ENCODE measurements around the gene TMEM117.

The TMEM117 gene

DNA sequence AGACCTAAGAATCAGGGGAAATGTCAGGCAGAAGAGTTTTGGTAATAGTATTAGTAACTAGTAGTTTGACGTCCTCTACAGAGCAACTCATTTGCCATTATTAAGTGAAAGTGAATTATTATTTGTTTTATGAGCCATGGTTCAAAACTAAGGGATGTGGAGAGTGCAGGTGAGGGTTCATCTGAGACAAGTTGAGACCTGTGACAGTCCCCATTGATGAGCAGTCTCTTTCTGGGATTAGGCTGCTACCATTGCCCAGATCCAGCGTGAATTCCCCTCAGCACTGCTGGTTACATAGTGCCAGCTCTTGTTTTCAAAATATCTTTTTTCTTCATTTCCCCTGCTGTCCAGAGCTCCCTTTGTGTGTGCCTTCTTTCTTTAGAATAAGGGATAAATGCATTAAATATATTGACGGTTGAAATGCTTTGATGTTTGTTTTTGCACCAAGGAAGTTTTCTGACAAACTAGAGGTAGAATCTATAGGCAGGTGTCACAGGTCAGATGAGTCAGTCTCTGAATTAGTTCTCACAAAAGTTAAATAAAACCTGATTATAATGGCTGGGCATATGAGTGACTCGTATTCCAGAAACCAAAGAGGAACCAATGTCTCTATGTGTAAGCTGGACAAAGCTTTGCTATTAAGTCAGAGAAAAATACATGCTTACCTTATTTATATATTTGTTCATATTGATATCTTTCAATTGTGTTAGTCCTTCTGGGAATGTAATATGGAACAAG lies 381.4 kb downstream of the TMEM117 start:
- Histone ChIP-seq H2BK15ac (ENCODE audit: low read length) (no peak overlapping the region), H3K18ac (ENCODE audit: low read length) (no peak overlapping the region), H2BK5ac (ENCODE audit: low read length) (no peak overlapping the region), H3K23ac (ENCODE audit: low read depth, low read length, poor library complexity) (no peak overlapping the region), H2AFZ (ENCODE audit: low read length) (peak overlapping the region; percentile 42), H3K9me3 (replicated peaks in 1 of 2; ENCODE audit: control insufficient read depth in 2 of 2, insufficient read depth in 1 of 2, low read depth in 1 of 2, low read length in 2 of 2) (no peaks in the 10 kb centered on the region), H3K79me1 (ENCODE audit: low read depth, low read length) (no peaks in the 10 kb centered on the region), H3K14ac (ENCODE audit: low read length) (no peak overlapping the region), H3K27me3 (ENCODE audit: control insufficient read depth in 3 of 3, insufficient read depth in 3 of 3, low read depth in 1 of 3, low read length in 3 of 3) (no peaks in the 10 kb centered on the region), H3K4me1 (ENCODE audit: control insufficient read depth in 2 of 2, insufficient read depth in 1 of 2, low read depth in 1 of 2, low read length in 2 of 2) (peaks cover 0 to 3% of the 10 kb centered on the region in 2 donors), H2AK5ac (ENCODE audit: low read depth, low read length) (no peak overlapping the region), H4K8ac (ENCODE audit: low read depth, low read length) (no peak overlapping the region), H3K4me2 (ENCODE audit: insufficient read depth, low read length, poor library complexity, severe bottlenecking) (no peak overlapping the region), H3K9ac (ENCODE audit: low read depth, low read length, poor library complexity) (no peak overlapping the region), H2BK12ac (ENCODE audit: low read length) (no peak overlapping the region), H3K36me3 (replicated peaks in 1 of 2; ENCODE audit: control insufficient read depth in 2 of 2, insufficient read depth in 2 of 2, low read length in 2 of 2) (no peaks in the 10 kb centered on the region), H3K4me3 (ENCODE audit: low read length in 2 of 2) (no peak overlapping the region), H3K4ac (ENCODE audit: low read length) (no peak overlapping the region), H3K27ac (replicated peaks; ENCODE audit: low read length) (no peak overlapping the region), H4K91ac (ENCODE audit: low read depth, low read length, poor library complexity) (no peak overlapping the region), H2BK120ac (ENCODE audit: low read depth, low read length) (no peak overlapping the region)
- no CpG with 5 or more reads among the region's 4 CpGs for WGBS, 2 donors (ENCODE audit: extremely low coverage in 2 of 2, insufficient read length in 2 of 2, insufficient replicate concordance in 1 of 2)
- no peak for DNase-seq (ENCODE audit: low spot score)

DNA sequence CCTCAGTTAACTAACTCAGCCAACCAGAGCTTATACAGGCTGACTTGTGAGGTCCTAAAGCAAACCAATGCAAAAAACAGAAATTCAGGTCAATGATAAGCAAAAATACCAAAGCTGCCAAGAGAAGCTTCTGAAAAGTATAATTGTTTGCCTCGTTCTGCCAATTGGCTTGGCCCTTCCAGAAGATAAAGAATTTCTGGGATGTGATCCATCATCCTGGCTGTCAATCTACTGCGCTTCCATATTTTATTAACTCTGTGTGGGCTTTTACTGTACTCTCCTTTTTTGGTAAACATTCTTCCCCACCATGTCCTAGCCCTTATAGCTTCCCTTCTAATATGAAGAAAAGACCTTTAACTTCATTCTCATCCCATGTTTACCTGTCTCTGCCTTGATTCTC lies 387.9 kb downstream of the TMEM117 start:
- Histone ChIP-seq H3K4me1 (ENCODE audit: control insufficient read depth in 2 of 2, insufficient read depth in 1 of 2, low read depth in 1 of 2, low read length in 2 of 2) (no peaks in the 10 kb centered on the region), H2BK5ac (ENCODE audit: low read length) (no peak overlapping the region), H3K4me3 (ENCODE audit: low read length in 2 of 2) (no peak overlapping the region), H3K4me2 (ENCODE audit: insufficient read depth, low read length, poor library complexity, severe bottlenecking) (no peak overlapping the region), H3K4ac (ENCODE audit: low read length) (no peak overlapping the region), H2BK12ac (ENCODE audit: low read length) (no peak overlapping the region), H2BK120ac (ENCODE audit: low read depth, low read length) (no peak overlapping the region), H3K9me3 (replicated peaks in 1 of 2; ENCODE audit: control insufficient read depth in 2 of 2, insufficient read depth in 1 of 2, low read depth in 1 of 2, low read length in 2 of 2) (no peaks in the 10 kb centered on the region), H3K79me1 (ENCODE audit: low read depth, low read length) (no peaks in the 10 kb centered on the region), H4K8ac (ENCODE audit: low read depth, low read length) (no peak overlapping the region), H2BK15ac (ENCODE audit: low read length) (no peak overlapping the region), H3K27me3 (ENCODE audit: control insufficient read depth in 3 of 3, insufficient read depth in 3 of 3, low read depth in 1 of 3, low read length in 3 of 3) (no peaks in the 10 kb centered on the region), H3K9ac (ENCODE audit: low read depth, low read length, poor library complexity) (no peak overlapping the region), H3K36me3 (replicated peaks in 1 of 2; ENCODE audit: control insufficient read depth in 2 of 2, insufficient read depth in 2 of 2, low read length in 2 of 2) (no peaks in the 10 kb centered on the region), H3K27ac (replicated peaks; ENCODE audit: low read length) (no peak overlapping the region), H4K91ac (ENCODE audit: low read depth, low read length, poor library complexity) (no peak overlapping the region), H2AK5ac (ENCODE audit: low read depth, low read length) (no peak overlapping the region), H2AFZ (ENCODE audit: low read length) (no peak overlapping the region), H3K18ac (ENCODE audit: low read length) (no peak overlapping the region), H3K23ac (ENCODE audit: low read depth, low read length, poor library complexity) (no peak overlapping the region), H3K14ac (ENCODE audit: low read length) (no peak overlapping the region)
- DNase-seq (ENCODE audit: low spot score), result no peak
- WGBS, 2 donors (ENCODE audit: extremely low coverage in 2 of 2, insufficient read length in 2 of 2, insufficient replicate concordance in 1 of 2), result no CpG with 5 or more reads among the region's 2 CpGs

DNA sequence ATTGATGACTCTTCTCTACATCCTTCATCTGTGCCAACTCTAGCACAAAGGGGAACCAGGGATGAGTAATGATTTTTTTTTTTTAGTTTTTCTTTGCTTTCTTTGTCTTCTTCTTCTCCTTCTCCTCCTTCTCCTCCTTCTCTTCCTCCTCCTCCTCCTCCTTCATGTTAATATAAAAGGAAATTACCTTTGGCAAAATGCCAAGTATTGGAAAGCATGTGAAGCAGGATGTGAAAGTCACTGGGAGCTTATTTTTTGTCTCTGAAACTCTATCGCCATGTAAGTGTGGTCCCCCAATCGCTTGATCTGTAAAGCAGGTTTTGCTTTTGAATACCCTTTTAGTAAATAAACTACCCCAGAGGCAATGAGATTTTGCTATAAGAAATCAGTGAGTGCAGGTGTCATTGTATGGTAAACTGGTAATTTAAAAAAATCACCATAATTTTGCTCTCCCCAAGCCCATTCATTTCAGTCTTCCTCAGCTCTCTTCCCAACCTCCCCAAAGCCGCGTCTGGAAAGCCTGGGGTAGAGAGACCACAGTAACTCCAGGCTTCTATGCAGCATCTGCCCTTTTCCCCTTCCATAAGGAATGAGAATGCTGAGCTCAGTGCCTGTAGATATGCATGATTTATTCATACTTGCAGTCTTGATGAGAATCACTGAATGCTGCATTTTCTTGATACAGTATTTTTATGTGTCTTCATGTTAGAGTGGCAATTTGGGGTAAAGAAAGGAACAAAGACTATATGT lies 388.7 kb downstream of the TMEM117 start:
- no CpG with 5 or more reads among the region's 4 CpGs for WGBS, 2 donors (ENCODE audit: extremely low coverage in 2 of 2, insufficient read length in 2 of 2, insufficient replicate concordance in 1 of 2)
- Histone ChIP-seq H2BK120ac (ENCODE audit: low read depth, low read length) (no peak overlapping the region), H3K4ac (ENCODE audit: low read length) (no peak overlapping the region), H2BK15ac (ENCODE audit: low read length) (no peak overlapping the region), H3K9ac (ENCODE audit: low read depth, low read length, poor library complexity) (no peak overlapping the region), H4K91ac (ENCODE audit: low read depth, low read length, poor library complexity) (no peak overlapping the region), H3K27ac (replicated peaks; ENCODE audit: low read length) (no peak overlapping the region), H3K23ac (ENCODE audit: low read depth, low read length, poor library complexity) (no peak overlapping the region), H3K36me3 (replicated peaks in 1 of 2; ENCODE audit: control insufficient read depth in 2 of 2, insufficient read depth in 2 of 2, low read length in 2 of 2) (no peaks in the 10 kb centered on the region), H3K4me1 (ENCODE audit: control insufficient read depth in 2 of 2, insufficient read depth in 1 of 2, low read depth in 1 of 2, low read length in 2 of 2) (no peaks in the 10 kb centered on the region), H3K14ac (ENCODE audit: low read length) (no peak overlapping the region), H2AK5ac (ENCODE audit: low read depth, low read length) (no peak overlapping the region), H3K79me1 (ENCODE audit: low read depth, low read length) (no peaks in the 10 kb centered on the region), H3K4me3 (ENCODE audit: low read length in 2 of 2) (no peak overlapping the region), H2AFZ (ENCODE audit: low read length) (no peak overlapping the region), H3K18ac (ENCODE audit: low read length) (no peak overlapping the region), H2BK12ac (ENCODE audit: low read length) (no peak overlapping the region), H2BK5ac (ENCODE audit: low read length) (no peak overlapping the region), H3K9me3 (replicated peaks in 1 of 2; ENCODE audit: control insufficient read depth in 2 of 2, insufficient read depth in 1 of 2, low read depth in 1 of 2, low read length in 2 of 2) (no peaks in the 10 kb centered on the region), H4K8ac (ENCODE audit: low read depth, low read length) (no peak overlapping the region), H3K27me3 (ENCODE audit: control insufficient read depth in 3 of 3, insufficient read depth in 3 of 3, low read depth in 1 of 3, low read length in 3 of 3) (no peaks in the 10 kb centered on the region), H3K4me2 (ENCODE audit: insufficient read depth, low read length, poor library complexity, severe bottlenecking) (no peak overlapping the region)
- DNase-seq (ENCODE audit: low spot score), result no peak

DNA sequence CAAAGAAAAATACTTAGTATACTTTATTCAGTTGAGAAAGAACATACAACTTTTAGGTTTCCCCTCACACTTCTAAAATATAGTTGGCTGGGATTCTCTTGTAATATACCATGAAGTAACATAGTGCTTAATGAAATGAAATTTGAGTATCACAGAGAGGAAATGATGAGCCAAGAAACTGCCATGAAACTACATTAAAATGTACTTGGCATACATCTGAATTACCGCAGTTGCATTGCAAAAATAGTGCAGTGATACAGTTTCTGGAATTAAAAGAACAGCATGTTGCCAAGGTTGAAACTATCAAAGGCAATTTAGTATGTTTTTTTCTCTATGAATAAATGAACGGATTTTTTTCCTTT lies 389.2 kb downstream of the TMEM117 start:
- Histone ChIP-seq H3K4me1 (ENCODE audit: control insufficient read depth in 2 of 2, insufficient read depth in 1 of 2, low read depth in 1 of 2, low read length in 2 of 2) (no peaks in the 10 kb centered on the region), H3K4ac (ENCODE audit: low read length) (no peak overlapping the region), H2BK15ac (ENCODE audit: low read length) (no peak overlapping the region), H2AK5ac (ENCODE audit: low read depth, low read length) (no peak overlapping the region), H2AFZ (ENCODE audit: low read length) (no peak overlapping the region), H3K14ac (ENCODE audit: low read length) (no peak overlapping the region), H3K4me2 (ENCODE audit: insufficient read depth, low read length, poor library complexity, severe bottlenecking) (no peak overlapping the region), H3K23ac (ENCODE audit: low read depth, low read length, poor library complexity) (no peak overlapping the region), H4K91ac (ENCODE audit: low read depth, low read length, poor library complexity) (no peak overlapping the region), H3K27me3 (ENCODE audit: control insufficient read depth in 3 of 3, insufficient read depth in 3 of 3, low read depth in 1 of 3, low read length in 3 of 3) (no peaks in the 10 kb centered on the region), H3K9ac (ENCODE audit: low read depth, low read length, poor library complexity) (no peak overlapping the region), H3K9me3 (replicated peaks in 1 of 2; ENCODE audit: control insufficient read depth in 2 of 2, insufficient read depth in 1 of 2, low read depth in 1 of 2, low read length in 2 of 2) (no peaks in the 10 kb centered on the region), H3K4me3 (ENCODE audit: low read length in 2 of 2) (no peak overlapping the region), H3K27ac (replicated peaks; ENCODE audit: low read length) (no peak overlapping the region), H4K8ac (ENCODE audit: low read depth, low read length) (no peak overlapping the region), H2BK120ac (ENCODE audit: low read depth, low read length) (no peak overlapping the region), H3K36me3 (replicated peaks in 1 of 2; ENCODE audit: control insufficient read depth in 2 of 2, insufficient read depth in 2 of 2, low read length in 2 of 2) (no peaks in the 10 kb centered on the region), H3K79me1 (ENCODE audit: low read depth, low read length) (no peaks in the 10 kb centered on the region), H3K18ac (ENCODE audit: low read length) (no peak overlapping the region), H2BK12ac (ENCODE audit: low read length) (no peak overlapping the region), H2BK5ac (ENCODE audit: low read length) (no peak overlapping the region)
- no CpG with 5 or more reads among the region's 2 CpGs for WGBS, 2 donors (ENCODE audit: extremely low coverage in 2 of 2, insufficient read length in 2 of 2, insufficient replicate concordance in 1 of 2)
- DNase-seq (ENCODE audit: low spot score), result no peak
